Measurements from ENCODE around the gene PCP2. TPM values are rescaled to one million over a fixed set of nuclear protein-coding genes. Genes with fewer than 3 reads are reported as not detected.

PCP2 gene
- total RNA-seq, 1 experiment from 2014 or later, result not detected

- peak overlapping the region; percentile 14 for H3K4me2 ChIP-seq (ENCODE audit: insufficient read depth, insufficient read length, low read length)
These were observed 18.6 kb upstream of the PCP2 start for GRCh38 chr19:7652061-7652641.

More at GRCh38 chr19:7652061-7652641, 18.6 kb upstream of the PCP2 start:
- Histone ChIP-seq H3K27me3 (ENCODE audit: insufficient read depth, low read length) (peaks cover 4% of the 10 kb centered on the region; the same call in 1 of the 2 replicates), H3T11ph (ENCODE audit: low read length) (no peak overlapping the region), H3K18ac (ENCODE audit: insufficient read length, low read depth, low read length) (no peak overlapping the region), H3K14ac (ENCODE audit: insufficient read depth, low read length) (no peak overlapping the region), H3K9me3 (ENCODE audit: control insufficient read depth, low read depth, low read length) (no peaks in the 10 kb centered on the region), H2AK5ac (ENCODE audit: insufficient read length, low read length) (no peak overlapping the region), H2BK5ac (ENCODE audit: insufficient read length, low read length) (no peak overlapping the region), H2AFZ (ENCODE audit: low read length) (peak overlapping the region; percentile 6), H2BK120ac (ENCODE audit: low read depth, low read length, poor library complexity, severe bottlenecking) (no peak overlapping the region), H3K4ac (ENCODE audit: low read depth, low read length) (no peak overlapping the region), H3K56ac (ENCODE audit: insufficient read length, low read depth, low read length) (no peak overlapping the region), H3K23ac (ENCODE audit: insufficient read length, low read depth, low read length) (no peak overlapping the region), H3K79me2 (ENCODE audit: insufficient read depth, low read length) (no peaks in the 10 kb centered on the region), H3K9ac (ENCODE audit: extremely low read depth, insufficient read length, low read length) (no peak overlapping the region), H3K27ac (ENCODE audit: insufficient read length, low read depth, low read length) (no peak overlapping the region), H3K23me2 (ENCODE audit: insufficient read length, low read depth, low read length, poor library complexity, severe bottlenecking) (no peaks in the 10 kb centered on the region), H3K4me1 (ENCODE audit: insufficient read depth, low read length) (no peaks in the 10 kb centered on the region), H2BK15ac (ENCODE audit: low read depth, low read length) (no peak overlapping the region), H2BK20ac (ENCODE audit: low read depth, low read length, poor library complexity, severe bottlenecking) (no peak overlapping the region), H2BK12ac (ENCODE audit: insufficient read length, low read depth, low read length) (no peak overlapping the region), H4K8ac (replicated peaks; ENCODE audit: insufficient read length, low read depth, low read length) (no peak overlapping the region), H4K20me1 (ENCODE audit: control insufficient read depth, insufficient read depth, insufficient read length) (no peaks in the 10 kb centered on the region), H4K5ac (ENCODE audit: insufficient read length, low read depth, low read length) (no peak overlapping the region), H4K91ac (ENCODE audit: insufficient read length, low read depth, low read length) (no peak overlapping the region), H3K79me1 (ENCODE audit: insufficient read depth, low read depth, low read length, poor library complexity, severe bottlenecking) (no peaks in the 10 kb centered on the region)
- Mint-ChIP-seq H3K27me3 (ENCODE audit: low read depth) (peaks cover 74% of the 10 kb centered on the region), H3K27ac (no peak overlapping the region), H3K4me3 (peak overlapping the region in 1 of 2 experiments; percentile 61; a peak in 3 of 5 replicates), H3K9me3 (peaks cover 0 to 3% of the 10 kb centered on the region in 2 experiments; a peak in 2 of 5 replicates), H3K4me1 (peaks cover 3 to 4% of the 10 kb centered on the region in 2 experiments), H3K36me3 (ENCODE audit: insufficient read depth in 1 of 3, low read depth in 3 of 3) (no peaks in the 10 kb centered on the region)
- peak; percentile 99 for TF ChIP-seq CTCF (conservative IDR thresholded peaks at IDR 0.05)
- DNase-seq, result peak; percentile 83
- no CpG with 5 or more reads among the region's 28 CpGs for WGBS (ENCODE audit: extremely low coverage, insufficient read length, low lambda C conversion rate)
